GM18868 (cell line): ENCODE measurements around the gene KIF23.

Experiments
- ATAC-seq: cut with Tn5 transposase; IDR thresholded peaks from one replicate; pipeline ENCODE4 v1.9.1; 2021; ENCODE audit warnings: mild to moderate bottlenecking, moderate library complexity; ENCODE audit not compliant: unreplicated experiment

KIF23 gene

DNA sequence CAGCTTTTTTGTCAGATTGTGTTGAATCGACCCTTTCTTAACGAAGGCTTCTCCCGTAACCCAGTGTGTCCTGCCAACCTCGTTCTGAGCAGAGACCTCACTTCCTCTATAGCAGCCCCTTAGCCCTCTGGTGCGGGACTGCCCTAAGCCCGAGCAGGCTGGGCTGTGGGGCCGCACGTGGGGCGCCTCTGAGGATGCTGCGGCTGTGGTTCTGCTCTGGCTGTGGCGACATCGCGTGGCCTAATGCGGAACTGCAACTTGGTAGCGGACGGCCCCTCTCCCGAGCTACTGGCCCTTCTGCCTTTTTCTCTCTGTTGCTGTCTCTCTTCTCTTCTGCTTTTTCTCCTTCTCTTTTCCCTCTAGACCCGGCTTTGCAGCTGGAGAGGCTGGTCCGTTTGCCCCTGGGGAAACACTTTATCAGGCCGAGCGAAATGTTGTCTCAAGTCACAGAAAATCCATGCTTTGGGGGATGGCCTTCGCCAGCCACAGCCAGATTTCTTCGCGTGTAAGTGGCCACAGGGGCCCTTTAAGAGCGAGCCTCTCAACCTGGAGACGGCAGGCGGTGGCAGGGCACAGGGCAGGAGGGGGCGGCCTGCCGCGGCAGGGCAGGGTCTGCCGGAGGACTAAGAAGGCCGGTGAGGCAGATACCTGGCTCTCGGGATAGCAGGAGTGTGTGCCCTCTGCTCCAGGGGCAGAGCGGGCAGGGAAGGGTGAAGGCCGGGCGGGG lies 19.4 kb upstream of the KIF23 start:
- peak; percentile 70 for ATAC-seq

DNA sequence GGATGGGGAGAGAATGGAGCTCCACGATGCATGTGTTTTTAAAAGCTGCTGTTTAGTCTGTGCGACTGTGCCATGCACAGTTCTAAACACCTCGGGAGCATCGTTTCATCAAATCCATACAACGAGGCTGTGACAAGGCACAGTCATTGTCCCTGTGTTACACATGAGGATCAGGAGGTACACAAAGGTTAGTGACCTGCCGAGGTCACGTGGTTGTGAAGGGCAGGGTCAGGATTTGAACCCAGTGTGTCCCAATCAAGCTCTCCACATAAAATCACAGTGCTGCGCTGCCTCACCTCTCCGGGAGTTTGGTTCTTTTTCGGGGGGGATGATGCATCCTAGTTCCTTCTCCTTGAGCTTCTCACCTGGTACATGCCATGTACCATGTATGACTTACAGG lies 18.7 kb upstream of the KIF23 start:
- ATAC-seq, result no peak

DNA sequence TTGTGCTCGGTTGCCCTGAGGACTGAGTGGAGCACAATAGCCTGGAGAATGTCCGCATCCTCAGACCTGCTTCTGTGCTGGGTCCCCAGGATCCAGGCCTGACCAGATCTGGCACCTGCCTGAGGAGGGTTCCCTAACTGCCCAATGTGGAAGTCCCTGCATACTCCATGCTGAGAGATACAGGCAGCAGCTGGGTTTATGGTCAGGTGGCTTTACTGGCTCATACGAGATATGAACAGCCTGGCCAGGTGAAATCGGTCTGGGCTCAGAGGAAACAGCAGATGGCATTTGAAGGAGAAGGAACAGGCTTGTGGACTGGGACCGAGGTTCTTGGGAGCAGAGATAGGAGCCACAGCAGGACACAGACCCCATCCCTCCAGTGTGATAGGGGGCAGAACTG lies 18.2 kb upstream of the KIF23 start:
- ATAC-seq, result no peak

DNA sequence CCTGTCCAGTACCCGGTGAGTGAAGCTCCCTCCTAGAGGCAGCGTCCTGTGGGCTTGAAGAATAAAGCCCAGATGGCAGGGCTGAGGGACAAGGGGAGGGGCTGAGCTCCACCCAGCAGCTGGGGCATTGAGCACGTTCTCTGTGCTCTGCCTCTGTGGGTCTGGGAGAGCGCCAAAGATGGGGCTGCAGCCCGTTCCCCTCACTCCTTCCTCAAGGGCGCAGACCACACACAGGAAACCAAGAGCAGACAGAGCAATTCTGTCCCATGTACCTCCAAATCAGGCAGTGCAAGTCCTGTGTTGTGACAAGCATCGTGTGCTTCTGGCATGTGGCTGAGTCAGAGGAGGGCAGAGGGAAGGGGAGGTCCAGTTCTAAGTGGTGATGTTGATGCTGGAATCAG lies 15.7 kb upstream of the KIF23 start:
- ATAC-seq, result no peak

DNA sequence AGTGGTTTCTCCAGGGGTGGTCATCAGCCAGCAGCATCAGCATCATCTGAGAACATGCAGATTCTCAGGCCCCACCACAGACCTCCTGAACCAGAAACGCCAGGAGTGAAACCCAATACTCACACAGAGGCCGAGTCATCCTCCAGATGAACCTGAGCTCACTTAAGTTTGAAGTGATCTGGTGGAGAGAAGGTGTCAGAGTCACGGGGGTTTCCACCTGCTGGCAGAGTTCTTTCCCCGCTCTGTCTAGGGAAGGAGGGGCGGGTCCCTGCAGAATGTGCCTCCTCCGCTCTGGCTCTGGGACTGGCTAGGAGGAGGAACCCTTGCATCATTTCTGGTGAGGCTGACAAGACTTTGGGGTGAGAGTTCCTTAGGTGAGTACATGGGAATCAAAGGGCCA lies 13.3 kb upstream of the KIF23 start:
- no peak for ATAC-seq

DNA sequence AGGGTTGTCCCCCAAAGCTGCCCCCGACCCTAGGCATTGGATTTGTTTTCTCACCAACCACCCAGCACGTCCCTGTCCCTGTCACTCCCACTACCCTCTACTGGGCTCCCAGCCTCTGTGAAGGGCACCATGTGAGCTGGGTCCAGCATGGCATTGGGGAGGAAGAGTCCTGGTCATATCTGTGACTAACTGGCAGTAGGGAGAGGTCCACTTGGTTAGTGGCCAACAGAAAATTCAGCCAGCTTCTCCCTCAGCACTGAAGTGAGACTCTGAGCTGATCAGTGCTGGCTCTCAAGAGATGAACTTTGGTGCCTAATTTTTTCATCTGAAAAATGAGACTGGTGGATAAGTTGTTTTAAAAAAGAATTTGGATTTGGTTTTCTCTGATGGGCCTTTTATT lies 11.3 kb upstream of the KIF23 start:
- ATAC-seq, result no peak

DNA sequence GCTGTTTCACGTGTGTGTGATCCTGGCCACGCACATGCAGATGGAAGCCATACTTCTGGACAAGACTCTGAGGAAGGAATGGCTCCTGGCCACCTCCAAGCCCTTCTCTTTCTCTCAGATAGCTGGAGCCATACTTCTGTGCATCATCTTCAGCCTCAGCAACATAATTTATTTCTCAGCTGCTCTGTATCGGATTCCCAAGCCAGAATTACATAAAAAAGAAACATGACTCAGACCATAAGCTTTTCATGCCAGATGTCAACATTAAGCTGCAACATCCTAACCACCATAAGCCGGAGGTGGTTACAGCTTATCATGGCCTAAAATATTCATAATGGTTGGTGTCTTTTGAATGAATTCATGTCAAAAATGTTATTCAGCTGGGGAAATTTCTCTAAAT lies 10.6 kb upstream of the KIF23 start:
- no peak for ATAC-seq

DNA sequence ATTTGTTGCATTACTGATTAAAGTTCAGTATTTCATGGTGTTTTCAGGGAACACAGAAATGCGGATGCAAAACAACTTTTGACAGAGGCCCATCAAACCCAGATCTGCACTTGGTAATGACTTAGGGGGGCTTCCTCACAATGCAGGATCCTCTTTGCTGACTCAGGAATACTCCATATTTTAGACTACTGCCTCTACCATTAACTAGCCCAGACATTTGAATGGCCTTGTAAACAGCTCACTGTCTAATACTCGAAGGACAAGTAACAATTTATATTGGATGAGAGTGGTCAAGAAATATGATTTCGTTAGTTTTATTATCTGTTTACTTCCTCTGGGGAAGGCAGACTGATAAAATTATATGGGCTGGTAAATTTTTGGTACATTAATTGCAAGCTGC lies 9.0 kb upstream of the KIF23 start:
- ATAC-seq, result no peak

DNA sequence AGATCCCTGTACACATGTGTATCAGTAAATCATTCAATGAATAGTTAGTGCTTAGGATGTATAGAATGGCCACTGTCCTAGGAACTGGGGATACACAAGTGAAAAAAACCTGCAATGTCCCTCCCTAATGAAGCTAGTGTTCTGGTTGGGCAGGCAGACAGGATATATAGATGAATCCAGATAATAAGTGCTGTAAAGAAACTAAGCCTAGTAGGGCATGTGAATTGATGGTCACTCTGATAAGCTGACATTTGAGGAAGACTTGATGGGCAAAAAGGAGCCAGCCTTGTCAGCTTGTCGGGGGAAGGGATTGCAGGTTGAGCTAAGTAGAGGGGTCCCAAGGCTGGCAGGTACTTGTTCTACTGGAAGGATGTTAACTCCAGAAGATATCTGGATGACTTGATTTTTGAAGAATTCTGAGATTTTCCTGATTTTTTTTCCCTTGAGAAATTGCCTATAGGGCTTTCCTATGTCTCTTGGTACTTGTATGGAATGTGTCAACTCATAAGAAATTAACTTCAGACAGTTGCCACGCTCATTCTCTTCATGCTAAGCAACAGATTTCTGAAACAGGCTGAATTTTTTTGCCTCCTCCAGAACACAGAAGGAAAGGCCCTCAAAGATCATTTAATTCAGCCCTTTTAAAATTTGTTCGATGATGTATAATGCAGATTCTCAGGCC lies 6.3 kb upstream of the KIF23 start:
- ATAC-seq, result no peak

DNA sequence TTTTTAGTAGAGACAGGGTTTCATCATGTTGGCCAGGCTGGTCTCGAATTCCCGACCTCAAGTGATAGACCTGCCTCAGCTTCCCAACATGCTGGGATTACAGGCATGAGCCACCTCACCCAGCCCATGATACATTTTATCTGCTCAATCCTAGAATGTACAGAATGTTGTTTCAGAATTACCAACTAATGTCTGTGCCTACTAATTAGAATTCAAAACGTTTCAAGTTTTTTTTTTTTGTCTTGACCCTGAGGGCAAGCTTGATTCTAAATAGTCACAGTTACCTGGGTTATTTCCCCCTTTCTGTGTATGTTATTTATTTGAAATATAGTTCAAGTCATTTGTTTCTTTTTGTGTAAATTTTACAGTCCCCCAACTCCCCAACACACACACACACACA lies 5.3 kb upstream of the KIF23 start:
- ATAC-seq, result no peak

DNA sequence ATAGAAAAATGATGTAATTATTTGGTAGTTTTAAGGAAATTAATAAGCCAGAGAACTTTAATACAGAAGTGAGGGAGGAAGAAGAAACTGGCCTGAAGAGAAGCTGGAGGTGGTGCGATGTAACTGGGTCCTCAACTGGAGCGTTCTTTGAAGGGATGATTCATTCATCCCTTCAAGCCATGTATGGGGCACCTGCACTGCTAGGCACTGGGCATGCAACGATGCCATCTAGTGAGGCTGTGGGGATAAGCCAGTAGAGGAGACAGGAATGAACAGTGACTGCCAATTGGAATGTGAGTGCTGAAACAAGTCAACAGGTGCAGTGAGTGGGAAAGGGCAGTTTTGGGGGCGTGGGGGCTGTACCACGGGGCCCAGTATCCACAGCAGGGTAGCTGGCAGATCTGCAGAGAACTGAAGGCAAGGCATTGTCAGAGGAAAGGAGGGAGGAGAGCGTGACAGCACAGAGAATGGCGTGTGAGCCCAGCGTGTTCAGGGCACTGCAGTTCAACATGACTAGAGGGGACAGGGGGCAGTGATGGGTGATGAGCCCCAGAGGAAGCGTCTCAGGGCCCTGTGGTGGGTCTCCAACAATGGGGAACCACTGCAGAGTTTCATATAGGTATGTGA lies 3.8 kb upstream of the KIF23 start:
- no peak for ATAC-seq

DNA sequence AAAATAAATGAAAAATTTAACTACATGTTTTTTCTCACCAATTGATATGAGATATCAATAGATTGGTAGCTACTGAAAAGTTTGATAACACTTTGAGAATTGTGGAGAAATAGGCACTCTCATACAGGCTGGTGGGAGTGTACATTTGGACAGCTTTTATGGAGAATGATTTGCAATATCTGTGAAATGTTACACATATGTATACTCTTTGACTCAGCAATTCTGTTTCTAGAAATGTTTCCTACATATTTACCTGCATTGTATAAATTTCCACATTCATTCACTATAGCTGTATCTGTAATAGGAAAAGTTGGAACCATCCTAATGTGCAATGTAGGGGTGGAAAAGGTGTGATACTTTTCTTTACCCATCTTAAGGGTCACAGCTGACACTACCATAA lies 1.9 kb upstream of the KIF23 start:
- no peak for ATAC-seq

DNA sequence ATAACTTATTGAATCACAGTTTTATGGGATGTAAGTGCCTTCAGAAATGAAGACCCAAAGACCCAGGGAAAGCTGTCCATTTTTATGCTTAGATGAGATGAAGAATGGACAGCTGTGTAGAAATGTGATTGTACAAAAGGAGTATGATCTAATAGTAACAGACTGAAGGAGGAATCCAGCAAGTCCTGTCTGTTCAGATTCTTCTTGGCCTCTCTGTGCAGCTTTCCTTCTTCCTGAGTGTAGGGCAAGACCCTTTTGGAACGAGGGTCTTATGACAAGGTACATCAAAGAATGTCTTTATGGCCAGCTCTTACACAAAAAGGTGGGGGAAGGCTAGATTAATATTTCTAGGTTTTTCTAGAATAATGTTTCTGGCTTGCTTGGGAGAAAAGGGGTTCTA lies 1.4 kb upstream of the KIF23 start:
- ATAC-seq, result no peak

DNA sequence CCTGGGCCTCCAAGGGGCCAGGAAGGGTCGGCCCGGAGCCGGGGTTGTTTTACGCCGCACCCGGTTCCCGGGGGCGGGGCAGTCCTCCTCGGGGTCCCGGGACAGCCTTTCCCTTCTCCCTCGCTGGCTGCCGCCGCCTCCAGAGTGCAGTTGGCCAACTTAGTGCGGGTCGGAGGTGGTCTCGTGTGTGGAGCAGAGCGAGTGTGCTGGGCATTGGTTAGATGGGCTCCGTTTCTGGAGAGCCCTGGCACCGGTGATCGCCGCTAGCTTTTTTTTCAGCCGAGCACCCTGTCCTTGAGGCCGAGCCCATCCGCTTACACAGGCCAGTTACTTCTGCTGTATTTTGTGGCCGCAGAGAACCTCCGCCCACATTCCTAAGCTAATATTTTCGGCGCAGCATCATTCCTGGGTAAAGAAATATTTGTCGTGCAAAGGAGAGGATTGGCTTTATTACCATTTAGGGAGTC lies 585 bp downstream of the KIF23 start:
- ATAC-seq, result peak; percentile 22

DNA sequence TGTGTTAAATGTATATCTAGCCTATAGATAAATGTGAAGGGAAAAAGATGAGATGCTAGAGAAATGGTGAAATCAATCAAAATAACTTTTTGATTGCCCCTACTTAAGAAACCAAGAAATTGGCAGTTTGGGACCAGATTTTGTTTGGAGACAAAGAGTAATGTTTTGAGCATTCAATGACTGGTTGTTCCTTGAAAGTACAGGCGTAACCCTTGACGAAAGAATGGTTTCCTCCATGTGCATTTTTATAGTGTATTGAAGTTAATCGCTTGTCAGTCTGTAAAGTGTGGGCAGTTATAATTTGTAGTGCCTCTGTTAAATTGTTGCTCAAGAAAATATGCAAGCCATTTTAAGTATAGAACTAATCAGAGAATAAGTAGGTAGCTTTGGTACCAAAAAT lies 1.2 kb downstream of the KIF23 start:
- ATAC-seq, result no peak

DNA sequence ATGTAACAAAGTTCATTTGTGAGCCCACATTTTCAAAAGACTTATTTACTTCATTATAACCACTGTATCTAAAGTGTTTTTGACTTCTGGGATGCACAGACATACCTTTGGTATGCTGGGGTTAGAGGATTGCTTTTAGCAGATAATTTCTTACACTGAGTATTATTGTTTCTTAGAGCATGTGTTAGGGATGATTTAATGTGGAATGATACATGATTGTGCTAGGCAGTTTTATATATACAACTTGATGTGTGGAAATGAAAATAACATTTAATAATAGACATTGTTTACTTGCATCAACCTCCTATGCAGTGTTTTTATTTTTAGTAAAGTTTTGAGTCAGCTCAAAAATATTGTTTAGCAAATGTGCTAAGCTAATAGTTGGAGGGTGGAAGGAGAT lies 3.4 kb downstream of the KIF23 start:
- ATAC-seq, result no peak

DNA sequence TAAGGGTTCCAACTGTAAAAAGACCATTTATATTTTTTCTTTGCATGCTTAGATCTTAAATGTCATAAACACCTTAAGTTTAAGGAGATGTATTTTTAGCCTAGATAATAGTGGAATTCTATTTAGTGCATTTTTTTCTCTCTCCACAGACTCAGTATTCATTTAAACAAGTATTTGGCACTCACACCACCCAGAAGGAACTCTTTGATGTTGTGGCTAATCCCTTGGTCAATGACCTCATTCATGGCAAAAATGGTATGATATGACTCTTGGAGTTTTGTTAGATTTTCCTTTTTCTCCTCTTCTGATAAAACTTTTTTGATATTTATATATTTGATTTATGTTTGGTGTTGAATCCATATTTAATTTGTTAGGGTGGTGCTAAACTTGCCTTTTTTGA lies 7.3 kb downstream of the KIF23 start:
- no peak for ATAC-seq

DNA sequence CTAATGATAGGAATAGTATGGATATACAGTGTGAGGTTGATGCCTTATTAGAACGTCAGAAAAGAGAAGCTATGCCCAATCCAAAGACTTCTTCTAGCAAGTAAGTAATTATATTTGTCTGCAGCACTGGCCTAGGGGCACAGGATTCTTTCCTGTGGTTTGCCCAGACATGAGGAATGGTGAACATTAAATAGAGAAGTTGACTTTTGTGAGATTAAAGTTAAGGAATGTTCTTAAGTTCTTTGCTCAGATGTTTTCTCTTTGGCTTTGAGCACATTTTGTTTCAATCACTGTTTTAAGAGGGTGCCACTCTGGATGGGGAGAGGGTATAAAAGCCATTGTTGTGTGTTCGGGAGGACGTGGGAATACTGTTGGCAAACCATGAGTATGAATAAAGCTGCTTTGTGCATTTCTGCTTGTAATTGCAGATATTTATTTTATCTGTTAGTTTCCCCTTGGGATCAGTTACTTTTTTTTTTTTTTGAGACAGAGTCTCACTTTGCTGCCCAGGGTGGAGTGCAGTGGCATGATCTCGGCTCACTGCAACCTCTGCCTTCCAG lies 8.3 kb downstream of the KIF23 start:
- ATAC-seq, result no peak

DNA sequence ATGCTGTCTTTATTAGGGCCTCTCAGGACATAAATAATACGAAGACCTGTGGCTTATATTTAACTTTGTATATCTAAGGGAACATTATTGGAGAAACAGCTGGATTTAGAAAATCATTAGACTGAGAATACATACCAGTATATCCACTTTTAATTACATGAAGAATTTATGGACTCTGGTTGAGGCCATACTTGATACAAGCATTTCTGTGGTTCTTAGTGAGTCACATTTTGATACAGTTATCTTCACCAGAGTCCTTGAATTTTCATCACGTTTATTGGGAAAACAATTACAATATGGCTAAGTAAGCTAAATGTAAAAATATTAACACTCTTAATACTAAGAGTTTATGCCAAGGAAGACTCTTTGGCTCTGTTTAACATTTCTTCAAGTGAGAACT lies 9.9 kb downstream of the KIF23 start:
- no peak for ATAC-seq

DNA sequence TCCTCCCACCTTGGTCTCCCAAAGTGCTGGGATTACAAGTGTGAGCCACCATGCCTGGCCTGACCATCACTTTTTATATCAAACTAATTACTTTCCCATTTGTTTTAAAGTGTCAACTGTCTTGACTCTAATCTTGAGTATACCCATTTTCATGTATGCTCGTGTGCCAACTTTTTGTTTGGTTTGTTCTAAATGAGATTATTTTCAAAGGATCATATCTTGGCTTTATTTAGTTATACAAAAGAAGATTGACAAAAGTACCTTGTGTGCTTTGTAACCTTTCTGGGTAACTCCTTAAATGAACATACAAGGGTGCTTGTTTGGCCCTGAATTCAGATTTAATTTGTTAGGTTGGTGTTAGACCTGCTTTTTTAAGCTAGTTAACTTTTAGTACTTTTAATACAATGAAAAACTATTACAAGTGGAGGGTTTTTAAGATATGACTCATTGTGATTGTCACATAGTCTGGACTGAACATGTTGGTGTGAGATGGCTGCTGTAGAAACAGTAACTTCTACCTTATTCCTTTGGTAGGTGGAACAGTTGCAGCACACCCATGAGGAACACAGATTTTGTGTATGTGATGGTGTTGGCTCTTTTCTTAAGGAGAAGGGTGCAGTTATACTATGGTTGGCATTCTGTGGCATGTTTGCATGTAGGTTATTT lies 10.7 kb downstream of the KIF23 start:
- no peak for ATAC-seq

DNA sequence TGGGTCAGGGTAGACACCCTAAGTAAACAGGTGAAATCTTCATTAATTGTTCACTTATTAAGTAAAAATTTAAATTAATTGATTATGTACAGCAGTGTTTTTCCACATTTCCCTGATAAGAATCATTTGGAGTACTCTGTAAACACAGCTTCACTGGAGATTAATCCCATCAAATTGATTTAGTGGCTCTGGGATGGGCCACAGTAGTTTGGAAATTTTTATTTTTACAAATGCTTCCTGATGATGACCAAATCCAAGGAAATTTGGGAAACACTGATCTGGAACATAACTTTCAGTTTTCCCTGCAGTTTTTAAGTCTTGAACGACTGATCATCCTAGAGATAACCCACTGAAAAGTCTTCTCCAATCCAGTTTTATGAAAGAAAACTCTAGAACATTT lies 19.7 kb downstream of the KIF23 start:
- no peak for ATAC-seq
